Activated CD4-positive, CD25-positive, alpha-beta regulatory T cell treated with anti-CD3 and anti-CD28 coated beads, Interleukin-2, amount 50 U/mL, for 72 hours (primary cell): ENCODE results near the gene EML1.
"Not testable (repeated sequence)": the region's sequence is repeated elsewhere in the genome, so short reads cannot be mapped to it uniquely, and the experiment has no call there.

Experiments
- DNase-seq: peaks from one replicate; pipeline ENCODE4 v3.0.0; 2021

Gene EML1

GRCh38 chr14:99755629-99756603 lies 37.3 kb upstream of the EML1 start:
- DNase-seq = no peak

- no peak for DNase-seq
These were observed 36.4 kb upstream of the EML1 start for GRCh38 chr14:99756796-99757195.

GRCh38 chr14:99757331-99758070 lies 35.7 kb upstream of the EML1 start:
- no peak for DNase-seq

- no peak for DNase-seq
These were observed 34.9 kb upstream of the EML1 start for GRCh38 chr14:99758121-99758821.

GRCh38 chr14:99758872-99759545 lies 34.2 kb upstream of the EML1 start:
- DNase-seq = no peak

GRCh38 chr14:99759546-99759925 lies 33.7 kb upstream of the EML1 start:
- DNase-seq = no peak

- no peak for DNase-seq
These were observed 32.4 kb upstream of the EML1 start for GRCh38 chr14:99760817-99761216.

- not testable (repeated sequence) for DNase-seq
These were observed 30.3 kb upstream of the EML1 start for GRCh38 chr14:99762911-99763310.

- no peak for DNase-seq
These were observed 29.5 kb upstream of the EML1 start for GRCh38 chr14:99763527-99764221.

- no peak for DNase-seq
These were observed 28.9 kb upstream of the EML1 start for GRCh38 chr14:99764222-99764706.

- DNase-seq = no peak
These were observed 24.8 kb upstream of the EML1 start for GRCh38 chr14:99768381-99768780.

GRCh38 chr14:99769123-99769522 lies 24.1 kb upstream of the EML1 start:
- DNase-seq = no peak

GRCh38 chr14:99769799-99770198 lies 23.4 kb upstream of the EML1 start:
- DNase-seq = no peak

GRCh38 chr14:99772371-99773283 lies 20.6 kb upstream of the EML1 start:
- no peak for DNase-seq

- DNase-seq = no peak
These were observed 19.4 kb upstream of the EML1 start for GRCh38 chr14:99773521-99774497.

- DNase-seq = no peak
These were observed 18.5 kb upstream of the EML1 start for GRCh38 chr14:99774556-99775307.

- no peak for DNase-seq
These were observed 17.9 kb upstream of the EML1 start for GRCh38 chr14:99775351-99775750.

GRCh38 chr14:99777951-99778350 lies 15.3 kb upstream of the EML1 start:
- DNase-seq = no peak

- no peak for DNase-seq
These were observed 13.5 kb upstream of the EML1 start for GRCh38 chr14:99779751-99780150.
